ENCODE results near the gene PKDCC.

DNA sequence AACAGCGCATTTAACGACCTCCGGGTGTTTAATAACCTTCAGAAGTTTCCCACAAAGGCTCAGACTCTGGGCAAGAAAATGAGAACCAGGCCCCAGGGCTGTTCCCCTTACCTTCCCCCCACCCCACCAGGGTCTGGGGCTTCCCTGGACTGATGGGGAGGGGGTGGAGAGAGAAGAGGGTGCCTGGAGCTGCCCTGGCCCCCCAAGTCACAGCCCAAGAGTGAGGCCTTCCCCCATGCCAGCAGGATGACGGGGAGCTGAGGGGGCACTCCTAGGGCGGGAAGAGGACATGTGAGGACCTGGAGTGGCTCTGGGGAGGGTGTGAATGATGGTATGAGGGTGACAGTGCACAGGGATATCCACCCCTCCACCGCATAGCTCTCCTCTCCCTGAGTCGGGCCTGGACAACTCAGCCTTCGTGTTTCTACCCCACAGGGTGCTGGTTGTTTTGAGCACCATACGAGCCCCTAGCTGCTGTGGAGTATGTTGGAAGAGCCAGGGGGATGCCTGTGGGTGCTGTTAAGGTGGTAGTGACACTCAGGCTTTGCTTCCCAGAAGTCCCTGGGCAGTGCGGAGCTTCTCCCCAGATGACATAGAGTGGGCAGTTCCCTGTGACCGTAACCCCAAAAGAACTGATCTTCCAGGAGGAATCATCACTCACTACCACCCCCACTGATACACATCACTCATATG lies 3.9 kb downstream of the PKDCC start:
- TF ChIP-seq SUZ12 (IDR thresholded peaks at IDR 0.05) (no peak), FOXA1 (IDR thresholded peaks at IDR 0.05) (no peak), ZNF384 (IDR thresholded peaks at IDR 0.05) (no peak), SP1 (IDR thresholded peaks at IDR 0.05) (no peak), L3MBTL2 (conservative IDR thresholded peaks at IDR 0.05) (no peak), HDGF (IDR thresholded peaks at IDR 0.05; ENCODE audit: borderline replicate concordance) (no peak), FOXM1 (IDR thresholded peaks at IDR 0.05; ENCODE audit: borderline replicate concordance) (no peak), ELF4 (IDR thresholded peaks at IDR 0.05) (no peak), FOXK2 (IDR thresholded peaks at IDR 0.05) (no peak)
- TF ChIP-seq, protein P1, sequence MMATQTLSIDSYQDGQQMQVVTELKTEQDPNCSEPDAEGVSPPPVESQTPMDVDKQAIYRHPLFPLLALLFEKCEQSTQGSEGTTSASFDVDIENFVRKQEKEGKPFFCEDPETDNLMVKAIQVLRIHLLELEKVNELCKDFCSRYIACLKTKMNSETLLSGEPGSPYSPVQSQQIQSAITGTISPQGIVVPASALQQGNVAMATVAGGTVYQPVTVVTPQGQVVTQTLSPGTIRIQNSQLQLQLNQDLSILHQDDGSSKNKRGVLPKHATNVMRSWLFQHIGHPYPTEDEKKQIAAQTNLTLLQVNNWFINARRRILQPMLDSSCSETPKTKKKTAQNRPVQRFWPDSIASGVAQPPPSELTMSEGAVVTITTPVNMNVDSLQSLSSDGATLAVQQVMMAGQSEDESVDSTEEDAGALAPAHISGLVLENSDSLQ (IDR thresholded peaks at IDR 0.05) = no peak

All from HEK293T (cell line).